ENCODE results near the gene RAB11FIP4.

Gene RAB11FIP4

DNA sequence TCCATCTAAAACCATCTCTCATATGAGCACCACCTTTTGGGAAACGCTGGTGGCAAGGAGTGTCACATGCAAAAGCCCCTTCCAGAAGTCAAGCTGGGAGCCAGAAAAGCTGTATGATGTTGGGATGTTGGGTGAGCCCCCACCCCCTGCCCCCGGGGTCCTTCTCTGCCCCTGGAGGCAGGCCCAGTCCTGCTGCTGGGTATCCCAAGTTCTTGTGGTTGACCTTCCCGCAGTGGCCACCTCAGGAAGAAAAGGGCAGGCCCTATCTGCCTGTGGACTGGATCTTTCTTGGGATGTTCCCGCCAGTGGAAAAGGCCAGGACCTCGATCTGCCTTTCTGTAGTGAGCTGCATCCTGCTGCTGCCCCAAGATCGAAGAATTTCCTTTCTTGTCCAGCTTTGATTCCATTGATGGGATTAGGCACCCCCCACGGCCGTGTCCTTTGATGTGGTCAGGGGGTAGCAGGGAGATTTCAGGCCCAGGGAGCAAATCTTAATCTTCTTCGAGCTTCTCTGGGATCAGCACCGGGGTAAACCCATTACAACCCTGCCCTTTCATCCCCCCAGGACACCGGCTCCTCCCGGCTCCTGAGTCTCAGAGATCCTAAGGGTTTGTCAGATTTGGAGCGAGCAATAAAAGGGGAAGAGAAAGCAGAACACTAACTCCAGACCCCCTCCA, 165.6 kb downstream of the RAB11FIP4 start:
- Mint-ChIP-seq H3K4me1 (ENCODE audit: low read depth) (peaks cover 13% of the 10 kb centered on the region), H3K36me3 (ENCODE audit: low read depth) (no peaks in the 10 kb centered on the region), H3K9me3 (no peaks in the 10 kb centered on the region), H3K4me3 (peak overlapping the region; percentile 5), H3K27me3 (ENCODE audit: low read depth) (peaks cover 36% of the 10 kb centered on the region), H3K27ac (no peak overlapping the region)

GRCh38 chr17:31558748-31559583, 167.5 kb downstream of the RAB11FIP4 start:
- peaks cover 9% of the 10 kb centered on the region for H3K4me1 Mint-ChIP-seq (ENCODE audit: low read depth)
- no peaks in the 10 kb centered on the region for H3K9me3 Mint-ChIP-seq
- peak overlapping the region; percentile 55 for H3K4me3 Mint-ChIP-seq
- H3K27me3 Mint-ChIP-seq (ENCODE audit: low read depth), result peaks cover 32% of the 10 kb centered on the region
- H3K27ac Mint-ChIP-seq, result no peak overlapping the region
- no peaks in the 10 kb centered on the region for H3K36me3 Mint-ChIP-seq (ENCODE audit: low read depth)

DNA sequence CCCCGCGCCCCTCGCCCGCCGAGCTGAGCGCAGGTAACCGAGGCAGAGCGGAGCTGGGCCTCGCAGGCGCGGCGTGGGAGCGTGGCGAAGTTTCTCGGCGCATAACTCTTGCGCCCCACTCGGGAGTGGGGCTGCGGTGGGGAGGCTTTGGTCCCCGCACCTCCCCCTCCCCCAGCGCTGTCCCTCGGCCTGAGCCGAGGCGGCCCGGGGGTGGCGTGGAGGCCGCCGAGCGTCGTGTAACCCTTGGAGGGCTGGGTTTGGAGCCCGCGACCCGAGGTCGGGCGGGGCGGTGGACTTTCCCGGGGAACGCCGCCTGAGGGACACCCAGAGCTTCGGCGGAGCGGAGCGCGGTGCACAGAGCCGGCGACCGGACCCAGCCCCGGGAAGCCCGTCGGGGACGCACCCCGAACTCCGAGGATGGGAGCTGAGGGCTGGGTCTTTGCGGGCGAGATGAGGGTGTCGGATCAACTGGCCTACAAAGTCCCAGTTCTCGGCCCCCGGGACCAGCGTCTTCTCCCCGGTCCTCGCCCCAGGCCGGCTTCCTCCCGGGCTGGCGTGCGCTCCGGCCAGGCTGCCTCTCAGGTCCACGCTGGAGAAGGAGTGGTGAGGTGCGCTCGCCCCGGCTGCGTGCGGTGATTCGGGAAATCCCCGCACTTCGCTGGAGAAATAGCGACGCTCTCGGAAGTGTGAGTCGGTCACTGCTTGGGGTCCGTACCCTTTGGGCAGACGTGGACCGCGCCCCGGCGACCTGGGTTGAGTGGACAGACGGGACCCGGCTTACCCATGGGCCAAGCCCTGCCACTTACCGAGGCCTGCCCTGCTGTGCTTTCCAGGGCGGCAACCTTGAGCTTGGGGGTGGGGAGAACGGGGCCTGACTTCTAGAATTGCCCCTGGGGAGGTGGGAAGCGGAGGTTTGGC, 168.4 kb downstream of the RAB11FIP4 start:
- Mint-ChIP-seq H3K27ac (no peak overlapping the region), H3K9me3 (no peaks in the 10 kb centered on the region), H3K4me1 (ENCODE audit: low read depth) (peaks cover 8% of the 10 kb centered on the region), H3K27me3 (ENCODE audit: low read depth) (peaks cover 26% of the 10 kb centered on the region), H3K36me3 (ENCODE audit: low read depth) (no peaks in the 10 kb centered on the region), H3K4me3 (peak overlapping the region; percentile 25)

GRCh38 chr17:31560616-31561235, 169.3 kb downstream of the RAB11FIP4 start:
- H3K27ac Mint-ChIP-seq, result no peak overlapping the region
- H3K36me3 Mint-ChIP-seq (ENCODE audit: low read depth), result no peaks in the 10 kb centered on the region
- peaks cover 6% of the 10 kb centered on the region for H3K4me1 Mint-ChIP-seq (ENCODE audit: low read depth)
- peak overlapping the region; percentile 25 for H3K4me3 Mint-ChIP-seq
- no peaks in the 10 kb centered on the region for H3K9me3 Mint-ChIP-seq
- peaks cover 29% of the 10 kb centered on the region for H3K27me3 Mint-ChIP-seq (ENCODE audit: low read depth)

- Mint-ChIP-seq H3K9me3 (no peaks in the 10 kb centered on the region), H3K4me1 (ENCODE audit: low read depth) (peaks cover 6% of the 10 kb centered on the region), H3K27me3 (ENCODE audit: low read depth) (peaks cover 30% of the 10 kb centered on the region), H3K36me3 (ENCODE audit: low read depth) (no peaks in the 10 kb centered on the region), H3K4me3 (no peak overlapping the region), H3K27ac (no peak overlapping the region)
Observed at GRCh38 chr17:31561469-31562375, 170.2 kb downstream of the RAB11FIP4 start.

GRCh38 chr17:31562376-31562840, 170.9 kb downstream of the RAB11FIP4 start:
- no peak overlapping the region for H3K4me3 Mint-ChIP-seq

DNA sequence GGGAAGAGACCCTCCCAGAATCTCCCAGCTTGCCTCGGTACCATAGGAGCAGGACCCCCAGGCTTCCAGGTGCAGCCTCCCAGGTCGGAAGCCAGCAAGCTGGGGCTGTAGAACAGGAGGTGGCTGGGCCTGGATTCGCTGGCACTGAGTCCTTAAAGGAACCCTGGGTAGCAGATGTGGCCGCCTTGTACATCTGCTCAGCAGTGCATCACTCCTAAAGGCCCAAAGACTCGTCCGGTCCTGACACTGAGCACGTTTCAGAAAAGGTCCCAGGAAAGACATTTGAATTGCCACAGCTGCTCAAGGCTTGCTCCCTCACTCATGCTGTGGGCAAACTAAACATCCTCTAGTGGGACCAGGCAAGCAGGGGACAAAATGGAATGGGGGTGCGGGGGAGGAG, 172.8 kb downstream of the RAB11FIP4 start:
- no peak overlapping the region for H3K27ac Mint-ChIP-seq
- peaks cover 3% of the 10 kb centered on the region for H3K4me1 Mint-ChIP-seq (ENCODE audit: low read depth)
- peaks cover 23% of the 10 kb centered on the region for H3K27me3 Mint-ChIP-seq (ENCODE audit: low read depth)
- no peaks in the 10 kb centered on the region for H3K9me3 Mint-ChIP-seq
- no peaks in the 10 kb centered on the region for H3K36me3 Mint-ChIP-seq (ENCODE audit: low read depth)
- no peak overlapping the region for H3K4me3 Mint-ChIP-seq

More at GRCh38 chr17:31562376-31562840, 170.9 kb downstream of the RAB11FIP4 start:
- no peaks in the 10 kb centered on the region for H3K36me3 Mint-ChIP-seq (ENCODE audit: low read depth)
- H3K27ac Mint-ChIP-seq, result no peak overlapping the region
- peaks cover 30% of the 10 kb centered on the region for H3K27me3 Mint-ChIP-seq (ENCODE audit: low read depth)
- peaks cover 6% of the 10 kb centered on the region for H3K4me1 Mint-ChIP-seq (ENCODE audit: low read depth)
- no peaks in the 10 kb centered on the region for H3K9me3 Mint-ChIP-seq

- Mint-ChIP-seq H3K4me3 (no peak overlapping the region), H3K4me1 (ENCODE audit: low read depth) (peaks cover 3% of the 10 kb centered on the region), H3K9me3 (no peaks in the 10 kb centered on the region), H3K27me3 (ENCODE audit: low read depth) (peaks cover 23% of the 10 kb centered on the region), H3K36me3 (ENCODE audit: low read depth) (no peaks in the 10 kb centered on the region), H3K27ac (no peak overlapping the region)
Observed at GRCh38 chr17:31564883-31565301, 173.4 kb downstream of the RAB11FIP4 start.

GRCh38 chr17:31565652-31566051, 174.2 kb downstream of the RAB11FIP4 start:
- Mint-ChIP-seq H3K9me3 (no peaks in the 10 kb centered on the region), H3K27ac (no peak overlapping the region), H3K4me1 (ENCODE audit: low read depth) (peaks cover 3% of the 10 kb centered on the region), H3K4me3 (no peak overlapping the region), H3K36me3 (ENCODE audit: low read depth) (no peaks in the 10 kb centered on the region), H3K27me3 (ENCODE audit: low read depth) (peaks cover 16% of the 10 kb centered on the region)

DNA sequence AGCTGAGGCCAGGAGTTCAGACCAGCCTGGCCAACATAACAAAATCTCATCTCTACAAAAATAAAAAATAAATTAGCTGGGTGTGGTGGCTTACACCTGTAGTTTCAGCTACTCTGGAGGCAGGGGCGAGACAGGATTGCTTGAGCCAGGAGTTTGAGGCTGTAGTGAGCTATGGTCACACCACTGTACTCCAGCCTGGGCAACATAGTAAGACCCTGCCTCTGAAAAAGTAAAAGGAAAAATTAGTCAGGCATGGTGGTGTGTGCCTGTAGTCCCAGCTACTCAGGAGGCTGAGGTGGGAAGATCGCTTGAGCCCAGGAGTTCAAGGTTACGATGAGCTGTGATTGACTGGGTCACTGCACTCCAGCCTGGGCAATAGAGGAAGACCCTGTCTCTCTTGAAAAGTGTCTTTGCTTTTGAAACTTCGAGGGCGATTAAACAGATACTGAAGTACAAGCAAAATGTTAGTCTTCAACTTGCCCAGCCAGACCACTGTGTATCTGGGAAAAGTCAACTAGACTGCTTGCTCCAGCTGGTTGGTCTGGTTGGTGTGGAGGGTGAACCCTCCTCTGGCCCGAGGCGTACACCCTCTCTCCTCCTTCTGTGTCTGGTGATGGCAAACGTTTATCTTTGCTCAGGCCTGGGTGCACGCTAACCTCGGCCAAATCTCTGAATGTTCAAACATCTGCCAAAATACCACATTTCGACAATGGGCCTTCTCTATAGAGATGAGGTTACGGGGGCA, 174.9 kb downstream of the RAB11FIP4 start:
- Mint-ChIP-seq H3K27me3 (ENCODE audit: low read depth) (peaks cover 11% of the 10 kb centered on the region), H3K27ac (no peak overlapping the region), H3K4me3 (no peak overlapping the region), H3K36me3 (ENCODE audit: low read depth) (no peaks in the 10 kb centered on the region), H3K4me1 (ENCODE audit: low read depth) (peaks cover 3% of the 10 kb centered on the region), H3K9me3 (no peaks in the 10 kb centered on the region)

DNA sequence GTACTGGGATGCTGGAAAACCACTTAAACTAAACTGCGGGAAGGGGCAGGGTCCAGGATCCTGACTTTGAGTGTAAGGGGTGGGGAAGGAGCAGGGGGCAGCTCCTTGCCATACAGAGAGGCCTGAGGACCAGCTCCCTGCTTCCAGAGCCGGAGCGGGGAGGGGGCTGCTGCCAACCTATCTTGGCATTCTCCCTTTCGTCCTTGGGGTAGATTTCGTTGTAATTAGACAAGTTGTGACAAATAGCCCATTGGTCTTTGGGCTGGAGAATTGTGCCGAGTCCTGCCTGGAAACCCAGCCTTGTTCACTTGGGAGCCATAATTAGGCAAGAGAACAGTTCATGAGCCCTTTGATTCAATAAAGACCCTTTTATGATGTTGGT, 175.5 kb downstream of the RAB11FIP4 start:
- Mint-ChIP-seq H3K27me3 (ENCODE audit: low read depth) (peaks cover 8% of the 10 kb centered on the region), H3K36me3 (ENCODE audit: low read depth) (no peaks in the 10 kb centered on the region), H3K4me3 (no peak overlapping the region), H3K4me1 (ENCODE audit: low read depth) (no peaks in the 10 kb centered on the region), H3K27ac (no peak overlapping the region), H3K9me3 (no peaks in the 10 kb centered on the region)

GRCh38 chr17:31568121-31568520, 176.6 kb downstream of the RAB11FIP4 start:
- H3K27me3 Mint-ChIP-seq (ENCODE audit: low read depth), result peaks cover 8% of the 10 kb centered on the region
- no peak overlapping the region for H3K27ac Mint-ChIP-seq
- no peaks in the 10 kb centered on the region for H3K9me3 Mint-ChIP-seq
- no peaks in the 10 kb centered on the region for H3K36me3 Mint-ChIP-seq (ENCODE audit: low read depth)
- H3K4me1 Mint-ChIP-seq (ENCODE audit: low read depth), result no peaks in the 10 kb centered on the region
- no peak overlapping the region for H3K4me3 Mint-ChIP-seq

GRCh38 chr17:31568539-31568938, 177.1 kb downstream of the RAB11FIP4 start:
- H3K4me1 Mint-ChIP-seq (ENCODE audit: low read depth), result no peaks in the 10 kb centered on the region
- H3K27ac Mint-ChIP-seq, result no peak overlapping the region
- no peaks in the 10 kb centered on the region for H3K36me3 Mint-ChIP-seq (ENCODE audit: low read depth)
- no peak overlapping the region for H3K4me3 Mint-ChIP-seq
- peaks cover 8% of the 10 kb centered on the region for H3K27me3 Mint-ChIP-seq (ENCODE audit: low read depth)
- H3K9me3 Mint-ChIP-seq, result no peaks in the 10 kb centered on the region

Data from T-helper 1 cell treated with Interleukin-12 subunit alpha and Interleukin-12 subunit beta and Interleukin-4 antibody, amounts not matched to agents 30 μg/mL and 1 μg/mL, for 36 hours (primary cell).